Epithelial cell of prostate (primary cell): Measurements from ENCODE around the gene ENPEP.

Source experiments
- DNase-seq: peaks from one replicate; pipeline ENCODE4 v3.0.0-alpha.2; 2011; ENCODE audit warnings: low read depth, low spot score
- H3K27ac ChIP-seq: fragments of 450-650 bp; 2 replicates; pipeline ENCODE4 v1.5.1; 2017; ENCODE audit warnings: mild to moderate bottlenecking

ENPEP gene

GRCh38 chr4:110589297-110589696 is 113.3 kb downstream of the ENPEP start:
- no peak for DNase-seq
- H3K27ac ChIP-seq, result no peak overlapping the region

DNA sequence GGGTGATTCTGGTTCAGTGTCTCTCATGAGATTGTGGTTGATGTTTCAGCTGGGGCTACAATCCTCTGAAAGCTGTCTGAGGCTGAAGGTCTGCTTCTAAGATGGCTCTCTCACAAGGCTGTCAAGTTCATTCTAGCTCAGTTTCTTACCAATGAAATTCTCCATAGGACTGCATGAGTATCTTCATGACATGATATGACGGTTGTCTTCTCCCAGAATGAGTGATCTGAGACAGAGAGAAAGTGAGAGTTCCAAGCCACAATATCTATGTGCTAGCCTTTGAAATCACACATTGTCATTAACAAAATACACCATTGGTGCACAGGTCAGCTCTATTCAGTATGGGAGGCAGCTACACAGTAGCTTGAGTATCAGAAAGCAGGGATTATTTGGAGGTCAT is 119.6 kb downstream of the ENPEP start:
- H3K27ac ChIP-seq, result no peak overlapping the region
- DNase-seq, result no peak

DNA sequence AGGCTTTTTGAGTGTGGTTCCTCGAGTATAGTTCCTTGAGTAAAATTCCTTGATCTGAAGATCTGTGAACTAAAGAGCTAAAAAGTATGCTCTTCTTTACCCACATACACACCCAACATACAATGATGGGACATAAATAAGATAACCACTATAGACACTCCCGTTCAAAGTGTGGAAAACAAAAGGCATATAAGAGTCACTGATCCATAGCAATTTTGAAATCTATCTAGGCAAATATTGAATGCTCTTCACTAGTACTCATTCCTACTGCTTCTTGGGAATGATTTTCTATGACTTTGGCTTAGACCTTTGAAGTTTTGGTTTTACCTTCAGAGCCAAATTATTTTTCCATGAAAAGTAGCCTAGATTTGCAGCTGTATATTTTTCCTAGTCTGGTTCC is 120.5 kb downstream of the ENPEP start:
- H3K27ac ChIP-seq, result no peak overlapping the region
- no peak for DNase-seq

DNA sequence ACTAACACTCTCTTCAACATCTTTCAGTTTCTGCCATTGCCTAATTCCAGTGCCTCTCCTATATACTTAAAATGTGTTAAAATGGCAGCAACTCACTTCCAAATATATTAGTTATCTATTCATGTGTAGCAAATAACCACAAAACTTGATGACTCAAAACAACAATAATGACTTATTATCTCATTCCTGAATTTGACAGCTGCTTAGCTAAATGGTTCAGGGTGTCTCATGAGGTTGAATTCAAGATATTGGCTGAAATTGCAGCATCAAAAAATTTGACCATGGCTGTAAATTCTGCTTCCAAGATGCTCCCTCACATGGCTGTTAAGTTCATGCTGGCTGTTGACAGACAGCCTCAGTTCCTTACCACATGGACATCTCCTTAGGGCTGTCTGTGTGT is 121.6 kb downstream of the ENPEP start:
- no peak overlapping the region for H3K27ac ChIP-seq
- no peak for DNase-seq

DNA sequence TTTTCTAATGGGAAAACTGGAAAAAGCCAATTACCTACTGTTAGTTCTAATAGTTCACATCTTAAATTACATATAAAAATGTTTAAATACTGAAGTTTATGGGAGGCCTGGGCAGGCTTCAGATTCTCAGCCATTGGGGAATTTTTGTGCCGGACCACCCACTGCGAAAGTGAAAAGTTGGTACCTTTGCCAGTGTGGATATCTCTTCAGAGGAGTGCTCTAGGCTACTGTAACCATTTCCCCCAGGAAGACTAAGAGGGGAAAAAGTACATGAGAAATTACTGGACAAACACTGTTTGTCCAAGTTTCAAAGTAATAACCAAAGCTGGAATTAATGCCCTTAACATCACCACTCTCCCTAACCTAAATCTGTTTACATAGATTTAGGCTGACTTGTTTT is 126.1 kb downstream of the ENPEP start:
- no peak overlapping the region for H3K27ac ChIP-seq
- DNase-seq, result no peak

GRCh38 chr4:110605077-110605476 is 129.1 kb downstream of the ENPEP start:
- DNase-seq, result no peak
- no peak overlapping the region for H3K27ac ChIP-seq

DNA sequence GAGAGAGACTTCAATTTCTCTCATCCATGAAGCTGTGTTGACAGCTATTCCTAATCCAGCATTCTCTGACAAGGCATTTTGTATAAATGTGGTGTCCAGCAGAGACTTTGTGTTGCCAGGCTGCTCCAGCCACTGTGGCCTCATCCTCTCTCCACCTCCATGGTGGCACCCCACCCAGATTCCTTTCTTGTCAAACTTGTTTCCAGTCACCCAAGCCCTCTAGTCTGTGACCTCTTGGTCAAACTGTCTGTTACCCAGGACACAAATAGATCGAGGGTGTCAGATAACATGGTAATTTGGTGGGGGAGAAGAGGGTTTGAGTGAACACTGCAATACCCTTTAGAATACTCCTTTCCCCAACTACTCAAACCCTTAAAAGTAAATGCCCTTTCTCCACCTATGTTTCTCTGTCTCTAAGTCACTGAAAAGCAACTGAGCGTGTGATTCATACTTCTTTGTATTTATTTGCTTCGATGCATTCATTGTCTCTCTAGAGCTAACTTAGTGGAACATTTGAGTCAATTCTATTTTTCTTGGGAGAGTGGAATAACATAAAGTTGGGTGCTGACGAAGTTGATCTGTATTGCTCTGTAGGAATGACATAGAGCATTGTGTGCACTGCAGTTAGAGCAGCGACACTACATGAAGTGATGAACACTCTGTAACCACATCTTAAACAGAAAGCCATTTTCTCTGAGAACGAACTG is 133.2 kb downstream of the ENPEP start:
- no peak for DNase-seq
- H3K27ac ChIP-seq, result no peak overlapping the region

- no peak overlapping the region for H3K27ac ChIP-seq
- DNase-seq, result no peak
These were observed 134.6 kb downstream of the ENPEP start for GRCh38 chr4:110610620-110610939.

DNA sequence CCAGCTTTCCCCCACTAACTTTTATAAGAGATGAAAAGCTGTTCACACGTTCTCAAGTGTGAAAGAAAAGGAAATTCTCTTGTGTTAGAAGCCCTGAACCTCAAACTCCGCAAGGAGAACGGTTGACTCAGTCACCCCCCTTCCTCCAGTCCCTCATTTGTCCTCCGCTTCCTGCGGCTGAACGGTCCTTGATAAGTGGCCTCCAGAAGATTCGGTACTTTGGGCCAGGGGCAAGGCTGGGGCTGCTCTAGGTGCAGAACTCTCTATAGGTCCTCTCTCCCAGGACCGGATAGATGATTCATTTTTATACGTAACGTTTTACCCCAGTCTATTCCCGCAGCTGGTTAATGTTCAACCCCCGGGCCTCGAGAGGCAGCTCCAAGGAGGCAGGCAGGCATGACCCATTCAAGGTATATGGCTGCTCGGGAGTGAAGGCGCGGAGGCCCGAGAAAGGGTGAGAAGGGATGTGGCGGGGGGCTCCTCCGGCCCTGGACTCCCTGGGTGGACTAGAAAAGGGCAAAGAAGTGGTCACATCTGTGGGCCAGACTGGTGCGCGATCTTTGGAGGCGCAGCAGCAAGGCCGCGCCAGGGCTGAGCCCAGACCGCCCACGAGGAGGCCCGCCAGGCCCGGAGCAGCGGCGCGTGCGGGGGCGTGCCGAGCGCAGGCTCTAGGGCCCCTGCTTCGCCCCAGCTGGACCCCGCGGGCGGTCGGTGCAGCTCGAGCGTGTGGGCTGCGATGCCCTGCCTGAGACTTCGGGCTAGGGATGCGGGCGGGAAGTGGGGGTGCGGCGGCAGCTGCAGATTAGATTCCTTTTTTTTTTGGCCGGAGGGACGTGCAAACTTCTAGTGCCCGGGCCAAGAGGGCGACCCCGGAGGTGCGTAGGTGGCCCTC is 135.2 kb downstream of the ENPEP start:
- H3K27ac ChIP-seq, result no peak overlapping the region
- DNase-seq, result no peak

GRCh38 chr4:110611968-110612447 is 136.1 kb downstream of the ENPEP start:
- DNase-seq, result no peak

GRCh38 chr4:110612631-110613269 is 136.8 kb downstream of the ENPEP start:
- no peak overlapping the region for H3K27ac ChIP-seq
- DNase-seq, result no peak

More at GRCh38 chr4:110611968-110612447, 136.1 kb downstream of the ENPEP start:
- H3K27ac ChIP-seq, result no peak overlapping the region

GRCh38 chr4:110613745-110614144 is 137.8 kb downstream of the ENPEP start:
- no peak overlapping the region for H3K27ac ChIP-seq
- DNase-seq, result no peak

DNA sequence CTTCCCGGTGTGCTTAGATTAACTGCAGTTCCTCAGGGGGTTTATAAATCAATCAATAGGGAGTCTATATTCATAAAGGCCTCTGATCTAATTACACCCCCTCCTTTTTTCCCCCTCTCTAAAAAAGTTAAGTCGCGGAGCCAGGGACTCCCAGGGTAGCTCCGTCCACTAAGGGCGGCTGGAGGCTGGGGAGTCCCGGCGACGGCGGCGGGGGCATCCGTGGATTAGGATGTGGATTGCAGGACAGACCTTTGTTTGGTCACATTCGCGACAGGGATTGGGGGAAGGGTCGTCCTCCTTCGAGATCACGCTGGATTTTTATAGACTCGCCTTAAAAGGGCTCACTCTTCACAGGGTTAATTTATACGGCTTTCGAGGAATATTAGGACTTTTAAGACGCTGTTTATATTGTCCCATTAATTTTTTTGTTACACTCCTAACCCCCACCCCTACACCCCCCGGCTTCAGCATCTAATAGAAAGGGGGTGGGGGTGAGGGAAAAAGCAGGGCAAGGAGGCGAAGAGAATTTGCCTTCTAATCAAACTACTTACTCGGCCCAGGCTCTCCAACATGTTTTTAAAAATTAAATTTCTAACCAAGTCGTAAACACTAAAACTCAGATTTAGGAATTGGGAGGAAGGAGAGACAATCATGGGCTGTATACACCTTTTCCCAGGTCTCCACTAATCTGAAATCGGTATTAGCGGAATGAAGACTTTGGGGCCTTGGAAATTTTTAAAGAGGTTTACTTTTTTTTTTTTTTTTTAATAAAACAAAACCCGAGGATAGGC is 138.4 kb downstream of the ENPEP start:
- DNase-seq, result no peak
- no peak overlapping the region for H3K27ac ChIP-seq
